HTERT RPE-1 (cell line): ENCODE data around the gene LYRM1.
"Not testable (repeated sequence)": the region's sequence is repeated elsewhere in the genome, so short reads cannot be mapped to it uniquely, and the experiment has no call there.

Experiments
- in situ Hi-C: fragments of 300-500 bp; cut with MboI; formaldehyde crosslinking; loops from 4 replicates; pipeline ENCODE4 v1.14.3; 2020; ENCODE audit warnings: low sequenced_read_pairs

Gene LYRM1

DNA sequence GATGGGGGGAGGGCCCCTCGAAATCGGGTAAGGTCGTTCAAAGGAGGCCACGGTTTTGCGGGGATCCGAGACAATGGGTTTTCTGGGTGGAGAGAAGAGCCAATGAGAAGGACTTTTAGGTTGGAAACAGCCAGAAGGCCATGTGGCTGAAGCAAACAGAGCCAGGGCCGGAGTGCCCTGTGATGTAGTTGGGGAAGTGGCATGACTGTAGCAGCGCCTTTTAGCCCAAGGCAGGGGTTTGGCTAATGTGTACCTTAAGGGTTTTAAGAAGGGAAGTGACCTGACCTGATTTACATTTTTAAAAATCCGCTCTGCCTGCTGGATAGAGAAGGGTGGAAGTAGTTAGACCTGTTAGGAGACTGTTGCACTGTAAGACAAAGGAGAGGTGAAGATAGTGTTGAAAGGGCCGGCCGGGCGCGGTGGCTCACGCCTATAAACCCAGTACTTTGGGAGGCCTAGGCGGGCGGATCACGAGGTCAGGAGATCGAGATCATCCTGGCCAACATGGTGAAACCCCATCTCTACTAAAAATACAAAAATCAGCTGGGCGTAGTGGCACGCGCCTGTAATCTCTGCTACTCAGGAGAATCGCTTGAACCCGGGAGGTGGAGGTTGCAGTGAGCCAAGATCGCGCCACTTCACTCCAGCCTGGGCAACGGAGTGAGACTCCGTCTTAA lies 1.0 kb downstream of the LYRM1 start:
- in situ Hi-C loops = no loop called here

DNA sequence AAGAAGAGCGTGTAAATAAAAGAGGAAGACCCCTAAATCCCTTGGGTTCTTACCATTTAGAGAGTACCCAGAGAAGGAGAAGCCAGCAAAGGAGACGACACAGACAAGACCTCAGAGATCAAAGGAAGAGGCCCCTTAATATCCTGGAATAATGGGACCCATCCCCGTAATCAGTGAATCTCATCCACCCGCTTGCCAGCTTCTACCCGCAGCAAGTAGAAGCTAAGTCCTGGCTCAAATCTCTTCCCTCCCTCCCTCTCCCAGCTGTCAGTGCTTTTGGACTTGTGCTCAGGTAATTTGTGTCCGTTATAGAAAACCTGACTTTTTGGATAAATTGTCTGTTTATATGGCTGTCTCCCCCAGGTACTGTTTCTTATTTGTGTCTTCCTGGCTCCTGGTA lies 1.9 kb downstream of the LYRM1 start:
- in situ Hi-C loops = no loop called here

DNA sequence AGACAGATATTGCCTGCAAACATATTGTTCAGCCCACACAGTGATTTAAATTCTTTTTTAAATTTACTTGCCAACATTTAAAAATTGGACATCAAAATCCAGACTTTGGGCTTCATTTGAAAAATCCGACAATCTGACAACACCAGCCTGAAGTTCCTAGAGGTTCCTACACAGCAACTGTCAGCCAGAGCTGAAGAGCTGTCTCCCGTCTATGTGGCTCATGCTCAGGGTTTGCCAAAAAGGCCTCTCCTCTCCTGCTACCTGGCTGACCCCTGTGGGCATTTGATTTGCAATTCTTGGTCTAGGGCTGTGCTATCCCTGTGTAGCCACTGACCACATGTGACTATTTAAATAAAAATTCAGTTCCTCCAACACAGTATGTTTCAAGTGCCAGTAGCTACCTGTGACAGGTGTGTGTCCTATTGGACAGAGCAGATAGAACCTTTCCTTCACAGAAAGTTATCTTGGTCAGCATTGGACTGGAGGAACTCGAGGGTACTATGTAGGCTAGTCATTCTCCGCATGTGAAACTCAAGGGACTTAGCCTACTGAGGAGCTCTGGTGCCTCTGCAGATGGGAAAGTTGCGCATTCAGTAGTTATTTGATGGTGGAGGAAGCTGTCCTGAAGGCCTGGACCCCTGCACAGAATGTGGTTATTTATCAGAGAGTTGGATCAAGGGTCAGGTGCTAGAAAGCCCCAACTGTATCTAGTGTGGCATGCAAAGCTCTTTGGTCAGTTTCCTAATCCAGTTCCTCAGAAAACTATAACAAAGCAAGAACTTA lies 2.7 kb downstream of the LYRM1 start:
- in situ Hi-C loops = no loop called here

DNA sequence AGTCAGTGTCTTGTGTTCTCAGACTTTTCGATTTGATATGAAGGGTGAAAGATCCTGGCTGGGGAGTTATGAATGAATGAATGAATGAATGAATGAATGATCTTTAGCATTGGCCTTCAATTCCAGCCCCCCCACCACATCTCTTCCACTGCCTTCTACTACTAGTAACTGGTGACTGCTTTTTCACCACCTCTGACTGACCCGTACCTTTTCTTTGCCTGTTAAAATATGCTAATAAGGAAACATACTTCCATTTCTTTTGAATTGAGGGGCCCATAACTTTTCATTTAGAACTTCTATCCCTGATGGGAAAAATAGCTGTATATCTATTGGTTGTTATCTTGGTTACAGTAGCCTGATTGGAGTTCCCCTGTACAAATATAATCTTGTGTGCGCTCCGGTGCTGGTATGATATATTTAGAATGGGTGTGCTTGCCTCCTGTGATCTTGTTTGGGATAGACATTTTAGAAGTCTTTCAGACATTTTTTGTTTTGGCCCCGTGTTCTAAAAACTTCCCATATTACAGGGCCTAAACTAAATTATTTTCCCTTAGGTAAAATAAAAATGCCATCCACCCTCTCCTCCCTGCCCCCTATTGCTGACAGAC lies 3.4 kb downstream of the LYRM1 start:
- in situ Hi-C loops = no loop called here

DNA sequence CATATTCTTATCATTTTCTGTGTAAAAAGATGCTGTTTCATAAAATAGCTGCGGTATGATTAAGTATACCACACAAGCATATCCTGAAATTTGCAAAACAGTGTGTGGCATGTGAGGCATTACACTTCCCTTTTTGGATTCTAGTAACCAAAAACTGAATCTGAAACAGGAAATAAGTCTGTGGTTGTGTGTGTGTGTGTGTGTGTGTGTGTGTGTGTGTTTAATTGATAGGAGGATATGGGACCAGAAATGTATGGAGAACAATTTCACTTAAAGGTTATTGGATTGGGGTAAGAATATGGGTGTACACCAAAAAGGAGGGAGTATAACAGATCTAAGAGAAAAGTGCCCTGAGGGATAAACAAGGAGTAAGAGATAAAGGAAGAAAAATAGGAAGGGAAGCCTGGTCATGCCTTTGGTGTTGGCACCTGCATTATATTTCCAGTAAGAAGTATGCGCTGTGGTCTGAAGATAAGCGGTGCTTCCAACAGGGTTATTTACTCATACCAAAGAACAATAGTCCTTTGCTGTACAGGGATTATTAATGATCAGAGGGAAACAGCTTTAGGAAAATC lies 4.0 kb downstream of the LYRM1 start:
- in situ Hi-C loops = no loop called here

DNA sequence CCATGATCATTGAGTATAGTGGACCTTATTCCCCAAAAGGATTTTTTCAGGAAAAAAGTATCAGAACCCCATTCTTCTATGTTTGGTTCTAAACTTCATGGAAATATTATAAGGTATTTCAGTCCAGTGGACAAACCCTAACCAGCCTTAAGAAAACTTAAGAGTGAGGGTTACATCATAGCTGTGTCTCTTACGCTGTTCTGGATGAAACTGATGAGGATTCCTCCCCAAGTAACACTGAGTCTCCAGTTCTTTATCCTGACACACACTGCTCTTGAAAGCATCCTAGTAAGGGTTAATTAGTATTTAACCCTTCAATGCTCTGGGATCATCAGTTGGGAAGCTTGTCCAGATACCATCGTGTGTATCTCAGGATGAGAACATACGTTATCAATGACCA lies 5.0 kb downstream of the LYRM1 start:
- in situ Hi-C loops = no loop called here

DNA sequence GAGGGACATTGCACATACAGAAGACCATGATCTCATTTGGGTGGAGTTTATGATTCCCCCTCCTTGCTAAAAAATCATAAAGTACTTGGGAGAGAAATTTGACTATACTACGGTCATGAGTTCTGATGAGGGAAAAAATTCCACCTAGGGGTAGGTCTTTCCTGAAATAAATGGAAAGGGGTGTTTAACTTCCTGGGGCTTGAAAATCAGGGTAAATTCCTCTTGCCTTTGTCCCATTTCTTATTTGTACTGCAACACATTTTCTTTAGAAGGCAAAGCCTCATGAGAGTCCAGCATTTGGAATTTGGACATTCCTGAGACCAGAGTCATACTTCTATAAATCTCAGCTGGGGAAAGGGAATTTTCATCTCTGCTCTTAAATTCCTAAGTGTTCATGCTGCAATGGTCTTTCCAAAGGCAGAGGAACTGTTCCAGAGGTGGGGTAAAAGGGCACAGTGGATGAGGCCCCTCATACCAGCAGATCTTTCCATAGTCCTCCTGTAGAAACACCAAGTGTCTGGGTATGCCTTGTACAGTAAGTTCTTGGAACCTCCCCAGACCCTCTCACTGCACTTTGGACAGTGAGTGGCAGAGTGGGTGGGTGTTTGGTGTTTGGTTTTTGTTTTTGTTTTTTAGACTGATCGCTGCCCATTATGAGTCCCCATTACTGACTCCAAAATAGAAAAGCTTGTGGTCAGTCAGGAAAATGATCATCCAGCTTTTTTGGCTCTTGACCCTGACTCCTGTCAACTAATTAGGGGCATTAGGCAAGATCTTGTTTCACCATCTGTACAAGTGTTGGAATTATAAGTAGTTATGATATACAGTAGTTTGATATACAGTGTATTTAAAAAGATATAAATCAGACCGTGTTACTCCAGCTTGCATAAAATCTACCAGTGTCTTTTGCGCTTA lies 6.0 kb downstream of the LYRM1 start:
- in situ Hi-C loops = no loop called here

DNA sequence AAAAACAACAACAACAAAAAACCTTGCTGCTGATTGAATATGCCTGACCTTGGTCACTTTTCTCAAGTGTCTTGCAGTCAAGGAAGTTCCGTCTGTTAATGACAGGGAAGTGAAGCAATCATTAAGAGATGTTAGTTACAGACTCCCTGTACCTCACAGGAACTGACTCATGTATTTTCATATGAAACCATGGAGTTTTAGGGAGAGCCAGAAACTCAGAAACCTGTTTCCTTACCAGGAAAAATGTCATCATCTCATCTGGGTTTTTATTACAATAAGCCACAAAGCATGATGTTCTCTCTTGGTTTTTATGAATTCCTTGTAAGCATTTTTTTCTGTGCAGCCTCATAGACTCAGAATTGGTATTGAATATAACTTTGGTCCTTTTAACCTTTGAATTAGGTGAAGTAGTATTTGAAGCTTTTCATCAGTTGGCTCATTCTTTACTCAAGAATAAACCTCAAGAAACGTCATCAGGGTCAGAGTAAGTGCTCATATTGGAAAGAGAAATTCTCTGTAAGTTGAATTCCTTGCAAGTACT lies 10.3 kb downstream of the LYRM1 start:
- in situ Hi-C loops = no loop called here

DNA sequence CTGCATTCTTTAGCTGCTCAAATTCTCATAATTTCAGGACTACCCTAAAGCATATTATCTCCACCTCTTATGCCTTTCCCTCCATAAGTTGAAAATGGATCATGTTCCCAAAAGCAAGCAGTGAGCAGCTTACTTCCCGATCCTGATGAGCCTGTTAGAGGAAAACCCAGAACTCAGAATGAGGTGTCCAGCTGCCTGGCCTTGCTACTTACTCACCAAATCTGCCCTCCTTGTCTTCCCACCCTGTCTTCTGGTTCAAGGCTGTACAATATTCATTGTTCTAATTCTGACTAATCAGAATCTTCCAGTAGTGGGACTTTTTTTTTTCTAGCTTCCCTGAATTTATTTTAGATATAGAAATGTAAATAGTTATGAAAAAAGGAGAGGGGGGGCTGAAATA lies 10.8 kb downstream of the LYRM1 start:
- in situ Hi-C loops = no loop called here

DNA sequence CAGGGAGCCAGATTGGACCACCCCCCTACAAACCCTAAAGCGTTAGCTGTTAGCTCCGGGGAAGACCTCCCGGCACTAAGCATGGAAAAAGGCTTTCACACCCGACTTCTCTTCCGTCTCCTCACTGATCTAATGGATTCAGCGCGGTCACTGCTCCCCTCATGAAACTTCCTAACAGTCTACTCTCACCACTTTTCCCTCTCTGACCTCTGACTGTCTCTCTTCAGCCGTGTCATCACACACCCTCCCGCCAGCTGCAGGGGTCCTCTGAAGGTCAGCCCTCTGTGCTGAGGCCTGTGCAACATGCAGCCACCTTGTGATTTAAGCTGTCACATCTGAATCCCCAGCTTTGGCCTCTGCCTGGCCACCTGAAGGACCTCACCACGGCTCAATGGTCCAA lies 15.7 kb downstream of the LYRM1 start:
- in situ Hi-C loops = no loop called here

DNA sequence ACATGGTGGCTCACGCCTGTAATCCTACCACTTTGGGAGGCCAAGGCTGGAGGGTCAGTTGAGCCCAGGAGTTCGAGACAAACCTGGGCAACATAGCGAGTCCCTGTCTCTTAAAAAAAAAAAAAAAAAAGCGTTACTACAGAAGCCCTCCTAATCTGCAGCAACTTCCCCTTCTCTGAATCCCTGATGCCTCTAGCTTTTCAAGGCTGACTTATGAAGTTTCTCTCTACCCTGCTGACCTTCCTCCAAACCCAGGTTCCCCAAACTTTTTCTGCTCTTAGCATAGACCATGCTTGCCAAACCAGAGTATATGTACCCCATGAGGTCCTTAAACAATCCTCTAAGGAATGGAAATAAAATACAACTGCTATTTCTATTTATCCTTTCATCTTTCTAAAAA lies 16.4 kb downstream of the LYRM1 start:
- in situ Hi-C loops = no loop called here

DNA sequence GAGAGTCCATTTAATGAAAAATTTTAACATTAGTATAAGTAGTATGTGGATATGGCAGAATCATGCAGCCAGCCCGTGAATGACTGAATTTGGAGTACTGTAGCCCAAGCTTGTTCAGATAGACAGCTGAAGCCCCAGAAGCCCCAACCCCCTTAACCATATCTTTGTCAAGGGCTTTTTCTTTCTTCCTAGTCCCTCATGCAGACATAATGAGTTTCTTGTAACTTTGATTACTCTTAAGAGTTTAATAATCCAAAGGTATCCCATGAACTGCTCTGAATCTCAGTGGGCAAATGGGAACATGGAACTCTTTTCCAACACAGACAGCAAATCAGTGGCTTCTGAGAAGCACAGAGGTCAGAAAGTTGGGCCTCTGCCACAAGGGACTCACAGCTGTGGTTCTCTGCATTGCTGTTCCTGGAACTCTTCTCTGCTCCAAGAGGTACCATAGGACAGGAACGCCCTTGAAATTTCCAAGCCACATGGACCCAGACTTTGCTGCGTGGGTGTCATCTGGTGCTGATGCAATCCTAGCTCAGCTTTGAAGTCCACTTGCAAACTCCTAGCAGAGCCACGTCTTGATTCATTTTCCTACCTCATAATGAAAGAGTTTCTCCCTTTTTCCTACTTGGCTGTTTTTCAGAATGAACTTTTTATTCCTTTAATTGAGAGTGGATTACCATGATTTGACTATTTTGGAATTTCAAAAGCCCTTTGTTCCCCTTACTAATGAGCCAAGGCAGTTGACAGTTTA lies 18.1 kb downstream of the LYRM1 start:
- in situ Hi-C loops = no loop called here

DNA sequence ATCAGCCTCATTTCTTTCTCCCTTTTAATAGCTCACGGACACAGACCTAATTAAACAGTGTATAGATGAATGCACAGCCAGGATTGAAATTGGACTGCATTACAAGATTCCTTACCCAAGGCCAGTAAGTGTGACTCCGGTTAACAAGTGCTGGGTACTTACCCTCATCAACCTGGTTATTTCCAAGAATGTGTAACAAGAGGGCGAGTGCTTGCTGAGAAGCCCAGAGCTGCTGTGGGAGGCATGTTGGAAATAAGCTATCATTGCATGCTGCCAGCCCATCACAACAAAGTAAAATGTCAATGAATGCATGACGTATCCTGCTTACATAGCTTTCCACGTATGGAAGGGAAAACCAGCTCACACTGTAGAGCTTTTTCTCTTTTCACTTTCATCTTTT lies 19.5 kb downstream of the LYRM1 start:
- in situ Hi-C loops = no loop called here

DNA sequence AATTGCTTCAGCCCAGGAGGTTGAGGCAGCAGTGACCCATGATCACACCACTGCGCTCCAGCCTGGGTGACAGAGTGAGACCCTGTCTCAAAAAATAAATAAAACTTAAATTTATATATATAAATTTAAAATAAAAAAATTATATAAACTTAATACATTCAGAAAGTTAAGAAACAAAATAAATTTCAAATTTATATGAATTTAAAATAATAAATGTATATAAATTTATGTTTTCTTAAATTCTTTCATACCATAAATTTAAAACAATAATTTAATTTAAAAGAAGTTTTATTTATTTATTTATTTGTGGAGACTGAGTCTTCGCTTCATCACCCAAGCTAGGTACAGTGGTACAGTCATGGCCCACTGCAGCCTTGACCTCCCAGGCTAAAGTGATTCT lies 20.2 kb downstream of the LYRM1 start:
- in situ Hi-C loops = no loop called here

DNA sequence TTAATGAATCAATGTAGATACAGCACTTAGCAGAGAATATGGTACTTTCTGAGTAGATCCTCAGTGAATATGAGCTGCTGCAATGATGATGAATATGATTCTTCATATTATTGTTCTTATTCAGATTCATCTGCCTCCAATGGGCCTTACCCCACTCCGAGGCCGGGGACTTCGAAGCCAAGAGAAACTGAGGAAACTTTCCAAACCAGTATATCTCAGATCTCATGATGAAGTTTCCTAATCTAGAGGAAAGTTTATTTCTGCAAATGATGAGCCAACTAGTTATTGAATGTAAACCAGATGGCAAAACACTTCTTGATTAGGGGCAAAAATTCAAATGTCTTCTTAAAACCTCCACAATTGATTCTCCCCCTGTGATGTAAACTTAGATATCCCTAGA lies 23.3 kb downstream of the LYRM1 start:
- in situ Hi-C loops = no loop called here

DNA sequence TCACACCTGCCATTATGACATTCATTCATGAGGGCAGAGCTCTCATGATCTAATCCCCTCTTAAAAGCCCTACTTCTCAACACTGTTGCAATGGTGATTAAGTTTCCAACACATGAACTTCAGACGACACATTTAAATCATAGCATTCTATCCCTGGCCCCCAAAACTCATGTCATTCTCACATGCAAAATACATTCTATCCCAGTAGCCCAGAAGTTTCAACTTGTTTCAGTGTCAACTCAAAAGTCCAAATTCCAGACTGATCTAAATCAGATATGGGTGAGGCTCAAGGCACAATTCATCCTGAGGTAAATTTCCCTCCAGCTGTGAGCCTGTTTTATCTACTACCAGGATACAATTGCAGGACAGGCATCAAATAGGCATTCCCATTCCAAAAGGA lies 25.2 kb downstream of the LYRM1 start:
- in situ Hi-C loops = no loop called here

DNA sequence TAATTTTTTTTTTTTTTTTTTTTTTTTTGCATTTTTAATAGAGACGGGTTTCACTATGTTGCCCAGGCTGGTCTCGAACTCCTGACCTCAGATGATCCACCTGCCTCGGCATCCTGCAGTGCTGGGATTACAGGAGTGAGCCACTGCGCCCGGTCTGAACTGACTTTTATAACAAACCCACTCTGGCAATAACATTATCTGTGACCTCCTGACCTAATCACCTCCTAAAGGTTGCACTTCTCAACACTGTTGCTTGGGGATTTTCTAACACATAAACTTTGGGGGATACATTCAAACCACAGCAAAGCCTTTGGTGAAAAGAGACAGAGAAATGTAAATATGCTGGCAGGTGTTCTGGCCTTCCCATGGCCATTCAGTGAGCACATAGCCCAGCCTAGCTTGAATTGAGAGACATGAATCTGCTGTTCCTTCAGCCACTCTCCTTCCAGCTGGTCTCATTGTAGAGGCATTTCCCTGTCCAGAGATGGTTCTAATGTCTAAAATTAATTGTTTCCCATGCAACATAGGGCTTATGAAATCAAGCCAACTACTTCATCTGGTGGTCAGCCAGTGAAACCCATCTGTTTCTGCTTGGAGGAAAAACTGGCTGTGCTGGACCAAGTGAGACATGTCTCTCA lies 28.3 kb downstream of the LYRM1 start:
- in situ Hi-C loops = no loop called here

DNA sequence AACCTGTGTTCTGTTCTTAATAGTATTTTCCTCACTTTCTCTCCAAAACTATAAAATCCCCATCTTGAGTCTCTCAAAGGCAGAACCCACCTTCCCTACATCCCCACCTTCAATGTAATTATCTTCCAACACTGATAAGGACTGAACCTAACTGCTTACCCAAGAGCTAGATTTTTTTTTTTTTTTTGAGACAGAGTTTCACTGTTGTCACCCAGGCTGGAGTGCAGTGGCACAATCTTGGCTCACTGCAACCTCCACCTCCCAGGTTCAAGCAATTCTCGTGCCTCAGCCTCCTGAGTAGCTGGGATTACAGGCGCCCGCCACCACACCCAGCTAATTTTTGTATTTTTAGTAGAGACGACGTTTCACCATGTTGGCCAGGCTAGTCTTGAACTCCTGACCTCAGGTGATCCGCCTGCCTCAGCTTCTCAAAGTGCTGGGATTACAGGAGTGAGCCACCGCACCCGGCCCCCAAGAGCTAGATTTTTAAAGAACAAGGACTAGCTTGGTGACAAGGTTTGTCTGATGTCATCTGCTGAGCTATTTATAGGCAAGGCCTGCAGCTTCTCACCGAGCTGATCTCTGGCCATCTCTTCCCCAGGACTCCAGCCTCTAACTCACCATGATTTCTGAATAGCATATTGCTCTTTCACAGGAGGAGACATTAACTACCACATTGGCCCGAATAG lies 29.2 kb downstream of the LYRM1 start:
- in situ Hi-C loops = not testable (repeated sequence)

DNA sequence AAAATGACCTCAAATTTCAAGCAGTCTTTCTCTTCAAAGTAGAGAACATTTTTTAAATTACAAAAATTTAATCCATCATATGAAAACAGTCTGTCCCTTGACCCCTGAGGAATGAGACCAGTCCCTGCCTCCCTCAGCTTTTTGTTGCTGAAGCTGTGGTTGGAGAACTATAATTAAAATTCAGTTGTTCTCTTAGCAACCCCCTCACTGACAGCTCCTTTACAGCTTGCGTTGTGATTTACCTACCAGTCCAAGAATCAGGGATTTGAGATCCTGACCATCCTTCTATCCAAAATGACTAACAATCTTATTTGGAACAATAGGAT lies 29.8 kb downstream of the LYRM1 start:
- in situ Hi-C loops = no loop called here
